Dedifferentiated amniotic fluid mesenchymal stem cell (primary cell): ENCODE measurements around the gene MAP3K5.
"Not testable (repeated sequence)": the region's sequence is repeated elsewhere in the genome, so short reads cannot be mapped to it uniquely, and the experiment has no call there.

Source experiments
- DNase-seq: peaks from one replicate; pipeline ENCODE4 v3.0.0-alpha.2; 2016; ENCODE audit errors: extremely low spot score

MAP3K5 gene

DNA sequence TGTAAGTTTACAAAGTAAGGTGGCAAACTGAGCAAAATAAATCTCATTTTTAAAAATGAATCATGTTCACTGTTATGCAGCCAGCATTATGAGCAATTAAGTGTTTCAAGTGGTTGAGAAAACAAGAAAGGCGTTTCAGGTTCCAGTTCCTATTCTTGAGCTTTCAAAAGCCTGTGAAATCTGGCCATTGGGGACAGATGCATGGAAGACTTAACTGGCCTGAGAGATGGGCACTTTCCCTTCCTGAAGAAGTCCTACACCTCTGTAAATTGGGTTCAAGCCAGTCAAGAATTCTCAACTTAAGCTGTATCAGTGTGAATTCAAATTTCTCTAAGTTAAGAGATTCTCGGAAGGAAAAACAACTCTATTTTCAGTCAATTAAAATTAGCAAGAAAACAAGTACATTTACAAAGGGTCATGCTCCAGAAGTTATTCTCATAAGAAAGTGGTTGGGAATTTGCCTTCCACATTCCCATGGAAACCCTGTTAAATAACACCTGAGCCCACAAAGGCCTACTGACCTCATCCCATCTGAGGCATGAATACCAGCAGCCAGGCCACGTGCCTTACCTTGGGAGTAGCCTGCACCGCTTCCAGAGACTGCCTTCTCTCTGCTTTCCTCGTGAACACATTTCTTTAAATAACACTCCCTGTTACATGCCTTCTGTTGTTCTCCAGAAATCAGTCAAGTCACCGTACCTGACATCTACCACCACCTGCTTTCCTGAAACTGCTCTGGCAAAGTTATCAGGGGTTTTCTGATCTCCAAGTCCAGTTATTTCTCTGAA is 19.4 kb downstream of the MAP3K5 start:
- no peak for DNase-seq

DNA sequence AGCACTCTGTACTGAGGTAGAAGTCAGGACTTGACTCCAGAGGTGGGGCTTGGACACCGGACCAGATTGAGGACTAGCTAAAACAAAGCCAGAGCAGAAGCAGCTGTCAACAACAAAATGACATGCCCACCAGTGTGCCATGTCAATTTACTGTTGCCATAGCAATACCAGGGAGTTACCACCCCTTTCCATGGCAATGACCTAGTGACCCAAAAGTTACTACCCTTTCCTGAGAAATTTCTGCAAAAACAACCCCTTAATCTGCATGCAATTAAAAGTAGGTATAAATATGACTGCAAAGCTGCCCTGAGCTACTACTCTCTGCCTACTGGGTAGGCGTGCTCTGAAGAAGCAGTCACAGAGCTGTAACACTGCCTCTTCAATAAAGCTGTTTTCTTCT is 21.0 kb downstream of the MAP3K5 start:
- no peak for DNase-seq

DNA sequence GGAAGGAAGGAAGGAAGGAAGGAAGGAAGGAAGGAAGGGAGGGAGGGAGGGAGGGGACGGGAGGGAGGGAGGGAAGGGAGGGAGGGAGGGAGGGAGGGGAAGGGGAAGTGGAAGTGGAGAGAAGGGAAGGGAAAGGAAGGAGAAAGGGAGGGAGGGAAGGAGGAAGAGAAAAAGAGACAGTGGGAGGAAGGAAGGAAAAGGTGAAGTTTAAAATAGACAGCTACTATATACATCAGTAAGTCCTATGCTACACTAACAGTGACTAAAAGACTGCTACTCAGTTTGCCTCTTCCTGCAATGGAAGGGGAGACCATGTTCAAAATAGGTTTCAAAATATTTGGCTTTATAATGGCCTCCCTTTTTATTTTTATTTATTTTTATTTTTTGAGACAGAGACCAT is 22.5 kb downstream of the MAP3K5 start:
- no peak for DNase-seq

DNA sequence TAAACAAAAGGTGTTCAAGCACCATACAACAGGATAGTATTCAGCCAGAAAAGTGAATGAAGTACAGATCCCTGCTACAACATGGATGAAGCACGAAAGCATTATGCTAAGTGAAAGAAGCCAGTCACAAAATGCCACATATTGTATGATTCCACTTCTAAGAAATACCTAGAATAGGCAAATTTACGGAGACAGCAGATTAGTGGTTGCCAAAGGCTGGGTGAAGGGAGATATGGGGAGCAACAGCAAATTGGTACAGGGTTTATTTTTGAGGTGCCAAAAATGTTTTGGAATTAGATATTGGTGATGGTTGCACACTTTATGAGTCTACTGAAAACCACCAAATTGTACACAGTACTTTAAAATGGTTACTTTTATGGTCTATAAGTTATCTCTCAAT is 23.2 kb downstream of the MAP3K5 start:
- DNase-seq = no peak

DNA sequence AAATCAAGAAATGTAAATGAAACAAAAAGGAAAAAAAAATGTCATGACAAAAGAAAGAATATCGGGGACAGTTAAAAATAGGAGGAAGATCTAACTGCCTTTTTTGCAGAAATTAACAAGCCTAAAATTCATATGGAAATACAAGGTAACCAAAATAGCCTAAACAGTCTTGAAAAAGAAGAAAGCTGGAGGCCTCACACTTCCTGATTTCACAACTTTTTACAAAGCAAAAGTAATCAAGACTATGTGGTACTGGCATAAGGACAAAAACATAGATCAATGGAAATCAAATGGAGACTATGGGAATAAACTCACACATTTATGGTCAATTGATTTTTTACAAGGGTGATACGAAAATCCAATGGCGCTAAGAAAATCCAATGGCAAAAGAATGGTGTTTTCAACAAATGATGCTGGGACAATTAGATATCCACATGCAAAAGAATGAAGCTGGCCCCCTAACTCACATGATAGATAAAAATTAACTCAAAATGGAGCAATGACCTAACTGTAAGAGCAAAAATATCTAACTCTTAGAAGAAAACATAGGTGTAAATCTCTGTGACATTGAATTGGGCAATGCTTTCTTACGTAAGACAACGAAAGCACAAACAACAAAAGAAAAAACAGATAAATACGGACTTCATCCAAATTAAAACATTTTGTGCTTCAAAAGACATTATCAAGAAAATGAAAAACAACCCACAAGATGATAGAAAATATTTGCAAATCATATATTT is 24.5 kb downstream of the MAP3K5 start:
- DNase-seq = no peak

DNA sequence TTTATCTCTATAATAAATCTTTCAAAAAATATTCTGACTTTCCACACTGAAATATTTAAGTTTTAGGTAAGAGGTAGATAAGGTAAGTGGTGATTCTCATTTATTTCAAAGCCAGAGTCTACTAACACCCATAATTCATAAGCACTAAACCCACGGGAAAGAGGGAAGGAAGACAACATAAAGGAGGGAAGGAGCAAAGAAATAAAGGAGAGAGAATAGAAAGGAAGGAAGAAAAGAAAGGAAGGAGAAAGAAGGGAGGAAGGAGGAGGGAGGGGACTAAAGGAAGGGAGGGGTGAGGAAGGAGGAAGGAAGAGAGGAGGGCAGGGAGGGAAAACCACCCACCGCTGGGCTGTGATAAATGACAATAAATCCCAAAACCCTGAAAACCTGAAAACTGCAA is 25.2 kb downstream of the MAP3K5 start:
- no peak for DNase-seq

DNA sequence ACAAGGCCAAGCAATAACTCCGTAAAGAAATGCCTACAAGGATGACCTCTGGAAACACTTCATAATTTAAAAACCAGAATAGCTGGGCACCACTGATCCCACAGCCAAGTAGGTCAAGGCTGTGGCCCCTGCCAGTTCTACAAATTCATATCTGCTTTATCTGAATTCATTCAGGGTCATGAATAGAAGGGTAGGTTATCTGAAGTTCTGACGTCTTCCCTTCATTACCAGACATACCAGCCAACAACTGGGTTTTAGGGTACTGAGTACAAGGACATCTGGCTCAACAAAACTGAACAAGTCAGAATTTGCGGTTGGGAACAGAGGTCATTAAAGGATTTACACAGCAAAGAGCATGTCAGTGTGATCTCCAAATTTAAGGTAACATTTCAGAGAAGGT is 26.0 kb downstream of the MAP3K5 start:
- no peak for DNase-seq

DNA sequence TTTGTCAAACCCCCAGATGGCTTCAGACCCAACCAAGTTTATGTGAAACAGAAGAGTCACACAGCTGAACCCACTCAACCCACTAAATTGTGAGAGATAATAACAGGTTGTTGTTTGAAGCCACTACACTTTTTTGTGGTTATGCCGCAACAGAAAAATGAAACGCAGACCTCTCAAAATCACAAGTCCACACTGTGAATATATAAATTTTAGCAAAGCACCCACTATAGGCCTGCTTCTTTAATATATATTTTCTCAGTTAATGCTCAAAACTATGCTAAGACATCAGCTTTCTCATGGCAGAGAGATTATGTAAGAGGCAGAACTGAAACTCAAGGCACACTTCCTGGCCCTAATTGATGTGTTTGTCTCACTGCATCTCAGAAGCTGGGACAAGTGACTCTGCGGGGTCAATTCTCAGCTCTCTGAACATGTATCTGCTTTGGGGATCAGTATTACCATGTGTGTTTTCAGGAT is 27.7 kb downstream of the MAP3K5 start:
- DNase-seq = no peak

DNA sequence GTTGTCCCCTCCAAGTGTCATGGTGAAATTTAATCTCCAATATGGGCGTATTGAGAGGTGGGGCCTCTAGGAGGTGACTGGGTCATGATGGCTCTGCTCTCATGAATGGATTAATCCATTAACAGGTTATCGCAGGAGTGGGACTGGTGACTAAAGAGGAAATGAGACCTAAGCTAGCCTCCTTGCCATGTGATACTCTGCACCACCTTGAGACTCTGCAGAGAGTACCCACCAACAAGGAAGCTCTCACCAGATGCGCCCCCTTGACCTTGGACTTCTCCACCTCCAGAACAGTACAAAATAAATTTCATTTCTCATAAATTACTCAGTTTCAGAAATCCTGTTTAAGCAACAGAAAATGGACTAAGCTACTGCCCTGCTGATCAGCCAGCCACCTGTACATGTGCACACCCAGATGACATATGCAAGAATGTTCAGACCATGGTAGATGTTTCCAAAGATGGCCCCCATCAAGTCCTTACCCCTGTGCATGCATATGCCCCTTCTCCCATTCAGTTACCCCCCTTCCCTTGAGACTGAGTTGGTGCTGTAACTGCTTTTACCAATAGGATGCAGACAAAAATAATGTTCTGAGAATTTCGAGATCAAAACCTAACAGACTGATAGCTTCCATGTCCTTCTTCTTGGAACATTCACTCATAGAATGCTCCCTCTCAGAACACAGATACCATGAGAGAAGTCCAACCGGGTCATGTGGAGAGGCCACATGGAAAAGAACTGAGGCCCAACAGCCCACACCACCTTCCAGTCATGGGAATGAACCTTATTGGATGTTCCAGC is 28.4 kb downstream of the MAP3K5 start:
- no peak for DNase-seq

DNA sequence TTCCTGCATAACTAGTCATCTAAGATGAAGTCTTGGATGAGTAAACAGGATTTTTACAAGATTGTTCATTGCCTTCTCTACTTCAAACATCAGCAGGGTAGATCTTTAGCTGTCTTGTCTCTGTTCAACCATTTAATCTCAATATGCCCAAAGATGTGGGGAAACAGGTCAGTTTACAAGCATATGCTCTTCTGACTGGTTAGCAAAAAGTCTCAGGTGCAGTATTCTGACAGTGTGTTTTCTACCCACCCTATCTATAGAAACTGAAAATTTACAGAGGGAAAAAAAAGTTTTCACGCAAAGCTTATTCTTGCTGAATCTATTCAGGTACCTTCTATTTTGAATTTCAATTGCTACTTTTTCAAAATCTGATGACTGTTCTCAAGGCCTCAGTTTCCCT is 29.0 kb downstream of the MAP3K5 start:
- no peak for DNase-seq

DNA sequence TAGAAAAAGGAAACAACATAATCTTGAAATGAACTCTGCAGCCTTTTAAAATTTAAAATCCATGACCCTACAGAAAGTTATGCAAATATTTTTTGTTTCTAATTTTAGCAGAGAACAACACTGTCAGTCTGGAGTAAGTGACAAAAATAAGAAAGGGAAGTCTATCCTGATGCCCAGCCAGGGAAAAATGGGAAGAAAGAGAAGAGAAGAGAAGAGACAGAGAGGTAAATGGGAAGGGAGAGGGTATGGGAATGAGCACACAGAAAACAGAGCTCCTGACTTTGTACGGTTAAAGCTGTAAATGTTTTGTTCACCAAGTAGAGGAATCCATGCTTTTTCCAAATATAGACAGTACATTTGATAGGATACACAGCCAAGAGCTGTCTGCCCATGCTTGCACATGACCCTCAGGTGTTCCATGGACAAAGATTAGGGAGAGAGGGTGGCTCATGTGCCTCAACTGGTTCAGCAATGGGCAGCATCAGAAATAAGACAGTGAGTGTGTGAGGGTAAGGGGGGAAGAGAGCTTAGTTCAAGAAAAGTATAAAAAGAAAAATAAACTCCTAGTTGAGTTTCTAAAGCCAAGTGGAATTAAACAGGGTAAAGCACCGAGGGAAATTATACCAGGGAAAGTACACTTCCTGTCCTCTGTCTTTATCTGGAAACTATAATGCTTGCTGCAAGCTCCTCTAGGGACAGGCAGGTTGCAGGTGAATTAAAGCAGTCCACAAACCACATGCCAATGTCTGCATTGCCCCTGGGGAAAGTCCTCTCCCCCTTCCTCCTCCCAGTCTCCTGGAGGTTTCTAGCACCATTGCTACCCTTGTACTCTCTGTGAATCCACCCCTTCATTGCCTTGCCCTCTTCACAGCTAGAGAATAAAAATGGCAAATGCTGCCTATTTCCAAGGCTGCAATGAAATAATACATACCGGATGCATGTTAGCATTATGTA is 30.0 kb downstream of the MAP3K5 start:
- no peak for DNase-seq

DNA sequence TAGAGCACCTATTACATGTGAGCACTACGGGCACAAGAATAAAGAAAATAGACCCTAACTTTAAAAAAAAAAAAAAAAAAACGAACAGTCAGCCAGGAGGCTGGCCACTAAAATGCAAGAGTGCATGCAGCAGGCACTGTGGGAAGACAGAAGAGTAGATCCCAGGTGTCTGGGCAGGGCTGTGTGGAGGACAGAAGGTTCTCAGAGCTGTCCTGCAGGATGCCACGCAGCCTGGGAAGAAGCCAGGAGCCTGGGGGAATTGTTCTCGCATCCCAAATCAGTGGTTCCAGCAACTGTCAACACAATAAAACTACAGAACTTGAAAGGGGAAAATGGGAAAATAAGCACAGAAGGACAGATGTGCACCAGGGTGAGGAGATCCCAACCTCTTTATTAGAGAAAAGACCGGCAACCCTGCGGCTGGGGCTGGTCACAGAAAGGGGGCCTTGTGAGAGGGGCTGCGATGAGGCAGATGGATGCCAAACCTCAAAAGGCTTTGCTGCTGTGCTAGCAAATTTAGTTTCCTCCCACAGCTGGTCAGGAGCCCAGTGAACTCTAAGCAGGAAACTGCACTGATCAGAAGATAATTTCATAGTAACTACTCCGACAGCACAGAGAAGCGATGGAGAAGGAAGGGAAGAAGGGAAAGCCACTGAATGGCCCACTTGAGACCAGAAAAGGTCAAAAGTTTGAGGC is 30.9 kb downstream of the MAP3K5 start:
- DNase-seq = no peak

DNA sequence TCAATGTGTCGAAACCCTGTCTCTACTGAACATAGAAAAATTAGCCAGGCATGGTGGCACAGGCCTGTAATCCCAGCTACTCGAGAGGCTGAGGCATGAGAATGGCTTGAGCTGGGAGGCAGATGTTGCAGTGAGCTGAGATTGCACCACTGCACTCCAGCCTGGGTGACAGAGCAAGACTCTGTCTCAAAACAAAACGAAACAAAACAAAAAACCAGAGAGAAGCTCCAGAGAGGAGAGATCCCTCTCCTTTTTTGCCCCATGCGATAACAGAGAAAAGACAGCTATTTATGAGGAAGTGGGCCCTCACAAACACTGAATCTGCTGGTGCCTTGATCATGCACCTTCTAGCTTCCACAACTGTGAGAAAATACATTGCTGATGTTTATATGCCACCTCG is 31.5 kb downstream of the MAP3K5 start:
- DNase-seq = not testable (repeated sequence)

DNA sequence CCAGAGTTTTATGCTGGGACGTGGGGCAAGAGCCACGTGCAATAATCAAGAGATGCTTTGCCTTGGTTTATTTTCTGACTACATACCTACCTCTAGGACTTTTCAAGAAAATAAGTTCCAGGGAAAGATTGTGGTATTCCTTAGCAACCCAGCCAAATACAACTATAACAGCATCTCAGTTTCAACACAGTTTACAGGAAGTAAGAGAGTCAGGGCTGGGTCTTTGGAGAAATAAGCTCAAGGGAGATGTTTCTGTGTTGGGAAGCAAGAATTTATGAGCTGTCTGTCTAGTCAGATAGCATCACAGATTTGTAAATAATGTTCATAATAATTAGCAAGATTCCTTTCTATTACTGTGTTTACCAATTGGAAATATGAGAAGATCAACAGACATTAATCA is 35.1 kb downstream of the MAP3K5 start:
- DNase-seq = no peak

DNA sequence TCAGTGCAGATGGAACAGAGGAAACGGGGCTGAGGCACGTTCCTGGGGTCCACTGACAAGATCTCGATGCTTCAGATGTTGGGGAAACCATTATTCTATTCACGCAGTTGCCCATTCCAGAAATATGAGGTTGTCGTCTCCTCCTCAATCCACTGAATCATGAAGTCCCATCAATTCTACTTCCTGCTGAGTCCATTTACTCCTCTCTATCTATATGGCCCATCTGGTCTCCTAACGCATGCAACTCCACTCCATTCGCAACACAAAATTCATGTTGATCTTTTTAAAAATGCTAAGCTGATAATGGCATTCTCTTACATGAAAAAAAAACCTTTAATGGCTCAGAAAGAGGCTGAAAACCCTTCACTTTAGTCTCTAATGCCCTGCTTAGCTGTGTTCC is 37.5 kb downstream of the MAP3K5 start:
- no peak for DNase-seq

DNA sequence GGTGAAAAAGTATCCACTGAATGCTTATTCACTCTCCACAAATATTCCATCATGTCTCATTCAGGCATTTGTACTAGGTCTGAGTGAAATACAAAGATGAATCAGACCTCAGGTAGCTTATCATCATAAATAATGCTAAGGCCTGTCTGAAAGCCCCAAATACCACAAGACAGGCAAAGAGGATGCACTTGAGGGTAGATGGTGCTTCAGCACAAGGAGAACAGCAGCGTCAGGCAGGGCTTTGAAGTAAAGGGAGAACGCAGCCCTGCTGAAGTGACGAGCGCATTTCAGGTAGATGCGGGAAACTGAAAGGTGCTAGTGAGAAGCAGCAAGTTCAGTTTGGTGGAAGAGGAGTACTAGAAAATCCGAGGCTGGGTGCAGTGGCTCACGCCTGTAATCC is 38.7 kb downstream of the MAP3K5 start:
- DNase-seq = no peak

DNA sequence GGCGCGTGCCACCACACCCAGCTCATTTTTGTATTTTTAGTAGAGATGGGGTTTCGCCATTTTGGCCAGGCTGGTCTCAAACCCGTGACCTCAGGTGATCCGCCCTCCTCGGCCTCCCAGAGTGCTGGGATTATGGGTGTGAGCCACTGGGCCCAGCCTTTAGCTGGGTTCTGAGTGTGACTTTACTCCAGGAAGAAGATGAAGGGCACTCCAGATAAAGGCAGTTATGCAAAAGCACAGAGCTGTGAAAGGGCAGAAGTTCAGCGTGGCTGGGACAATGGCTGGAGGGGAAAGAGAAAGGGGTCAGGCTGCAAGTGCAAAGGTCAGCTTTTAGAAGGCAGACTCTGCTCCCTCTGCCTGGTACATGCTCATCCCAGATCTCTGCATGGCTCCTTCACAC is 39.7 kb downstream of the MAP3K5 start:
- no peak for DNase-seq

DNA sequence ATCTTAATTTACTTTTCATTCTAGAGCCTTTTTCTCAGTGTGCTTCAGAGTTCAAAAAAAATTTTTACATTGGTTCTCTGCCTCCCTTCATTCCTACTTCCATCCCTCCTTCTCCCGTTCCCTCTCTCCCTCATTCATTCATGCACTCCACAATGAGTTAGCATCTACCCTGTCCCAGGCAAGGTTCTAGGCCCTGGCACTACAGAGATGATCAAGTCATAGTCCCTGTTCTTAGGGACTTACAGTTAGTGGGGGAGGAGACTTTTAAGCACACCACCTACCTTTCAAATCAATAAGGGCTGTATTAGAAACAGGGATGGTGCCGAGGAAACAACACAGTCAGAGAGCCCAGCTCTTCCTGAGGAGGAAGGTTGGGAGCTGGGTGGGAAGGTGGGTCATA is 40.3 kb downstream of the MAP3K5 start:
- no peak for DNase-seq

DNA sequence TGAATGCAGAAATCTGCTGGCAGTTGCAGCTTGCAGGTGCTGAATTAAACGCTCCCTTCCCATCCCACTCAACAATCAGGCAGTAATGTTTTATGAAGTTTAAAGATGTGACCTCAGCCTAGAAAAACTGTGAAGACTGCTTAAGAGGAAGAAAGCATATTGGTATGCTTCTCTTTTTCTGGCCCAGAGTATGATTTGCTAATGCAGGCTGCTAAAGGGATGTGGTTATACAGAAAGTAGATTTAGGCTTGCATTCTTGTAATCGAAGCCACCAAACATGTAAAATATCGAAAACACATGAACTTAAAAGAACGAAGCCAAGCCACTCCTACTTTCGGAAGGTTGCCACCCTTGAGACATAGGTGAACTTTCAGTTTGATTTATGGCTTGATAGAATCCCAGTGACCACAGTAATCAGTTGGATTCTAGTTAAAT is 40.7 kb downstream of the MAP3K5 start:
- no peak for DNase-seq

DNA sequence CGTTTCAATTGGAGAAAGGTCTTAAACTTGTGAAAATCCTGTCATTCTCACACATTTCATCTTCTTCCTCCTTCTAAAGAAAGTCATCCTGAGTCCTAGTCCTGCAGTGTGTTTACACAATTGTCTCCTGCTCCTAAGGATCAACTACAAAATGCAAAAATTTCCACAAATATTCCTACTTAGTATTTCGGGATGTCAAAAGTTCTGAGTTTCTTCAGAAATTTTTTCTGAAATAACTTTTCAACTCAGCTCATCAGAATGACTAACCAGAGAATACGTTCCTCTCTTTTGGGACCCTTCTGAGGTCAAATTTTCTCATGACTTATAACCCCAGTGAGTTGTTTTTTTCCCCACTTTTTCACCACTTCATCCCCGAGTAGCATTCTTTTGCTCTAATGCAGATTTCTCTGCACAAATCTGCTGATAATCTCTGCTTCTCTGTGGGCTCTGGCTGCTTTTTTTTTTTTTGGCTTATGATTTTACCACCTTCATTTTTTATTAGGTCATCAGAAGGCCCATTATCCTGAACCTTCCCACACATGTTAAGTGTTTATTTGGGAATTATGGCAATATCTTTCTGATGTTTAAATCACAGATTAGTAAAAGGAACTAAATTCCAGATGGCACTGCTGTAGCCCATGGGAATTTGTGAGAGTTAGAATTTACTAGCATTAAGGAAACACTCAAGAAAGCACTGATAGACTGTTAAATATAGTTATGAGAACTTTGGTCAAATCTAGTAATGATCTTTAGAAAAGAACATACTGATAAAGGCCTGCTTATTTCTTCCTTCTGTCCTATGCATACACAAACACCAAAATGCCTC is 41.4 kb downstream of the MAP3K5 start:
- no peak for DNase-seq
